Activated naive CD8-positive, alpha-beta T cell treated with anti-CD3 and anti-CD28 coated beads, Interleukin-2, amount 50 U/mL, for 16 hours (primary cell): ENCODE measurements around the gene PKP3.
"Not testable (repeated sequence)": the region's sequence is repeated elsewhere in the genome, so short reads cannot be mapped to it uniquely, and the experiment has no call there.

Experiments used
- DNase-seq: peaks from one replicate; pipeline ENCODE4 v3.0.0-alpha.2; 2020; ENCODE audit warnings: low read depth, low spot score

PKP3 gene

GRCh38 chr11:394858-395655, 1.0 kb downstream of the PKP3 start:
- no peak for DNase-seq

- no peak for DNase-seq
Measured at GRCh38 chr11:395866-396265, 1.9 kb downstream of the PKP3 start.

GRCh38 chr11:396511-396947, 2.5 kb downstream of the PKP3 start:
- no peak for DNase-seq

GRCh38 chr11:396948-397548, 3.0 kb downstream of the PKP3 start:
- no peak for DNase-seq

GRCh38 chr11:398826-399225, 4.8 kb downstream of the PKP3 start:
- no peak for DNase-seq

GRCh38 chr11:399731-400211, 5.8 kb downstream of the PKP3 start:
- no peak for DNase-seq

- DNase-seq: no peak
Measured at GRCh38 chr11:400241-400689, 6.3 kb downstream of the PKP3 start.

GRCh38 chr11:401196-401595, 7.2 kb downstream of the PKP3 start:
- DNase-seq: not testable (repeated sequence)

GRCh38 chr11:403021-403760, 9.2 kb downstream of the PKP3 start:
- no peak for DNase-seq

- no peak for DNase-seq
Measured at GRCh38 chr11:403761-404431, 9.9 kb downstream of the PKP3 start.

GRCh38 chr11:404551-405264, 10.7 kb downstream of the PKP3 start:
- DNase-seq: no peak

- DNase-seq: no peak
Measured at GRCh38 chr11:405323-405953, 11.4 kb downstream of the PKP3 start.

GRCh38 chr11:405954-406795, 12.2 kb downstream of the PKP3 start:
- no peak for DNase-seq

GRCh38 chr11:406796-407650, 13.0 kb downstream of the PKP3 start:
- DNase-seq: peak; percentile 81

- no peak for DNase-seq
Measured at GRCh38 chr11:407651-408123, 13.7 kb downstream of the PKP3 start.

- DNase-seq: no peak
Measured at GRCh38 chr11:408154-409007, 14.4 kb downstream of the PKP3 start.

GRCh38 chr11:409008-409599, 15.1 kb downstream of the PKP3 start:
- no peak for DNase-seq
